Erythroblast (primary cell): Measurements from ENCODE around the gene CD80.

Experiments
- GATA1 ChIP-seq: IDR thresholded peaks from 2 replicates; pipeline ENCODE4 v1.6.1; 2011; ENCODE audit warnings: low read depth, mild to moderate bottlenecking, control low read depth, low read length, moderate library complexity
- POLR2A ChIP-seq: IDR thresholded peaks from 2 replicates; pipeline ENCODE4 v1.6.1; 2011; ENCODE audit warnings: mild to moderate bottlenecking, low read length

- no peak for TF ChIP-seq POLR2A
- no peak for TF ChIP-seq GATA1
Observed at GRCh38 chr3:119560160-119560559, 746 bp upstream of the CD80 start.
